Right ventricle myocardium inferior (tissue), 1 donor: ENCODE measurements around the gene UBD. TPM values are rescaled to one million over a fixed set of nuclear protein-coding genes. Genes with fewer than 3 reads are reported as not detected.

Source experiments
- total RNA-seq: library from RNA; stranded (reverse); fragmentation: NEBNext Ultra II Directional; extraction: Animal tissue kit (Norgen Biotek cat#: 25700); gene quantifications from one replicate; pipeline ENCODE4 v1.2.1, GENCODE V29; 2021
- donor health status: DM: no; HTN: yes; CAD: no; lungs with severe emphysema.

The UBD gene
- total RNA-seq, 1 donor from 2014 or later: not detected

Other genes with a start within 250 kb of the UBD start
- not detected for gene OR5V1, start 190.9 kb downstream of the UBD start, total RNA-seq
- gene OR12D3, start 184.4 kb downstream of the UBD start, total RNA-seq: not detected
- not detected for gene OR12D2, start 164.1 kb downstream of the UBD start, total RNA-seq
- gene OR12D1, start 144.8 kb downstream of the UBD start, total RNA-seq: not detected
- not detected for gene OR10C1, start 120.4 kb downstream of the UBD start, total RNA-seq
- gene OR11A1, start 102.7 kb downstream of the UBD start, total RNA-seq: not detected
- gene OR2H1, start 102.6 kb downstream of the UBD start, total RNA-seq: not detected
- gene MAS1L, start 71.8 kb downstream of the UBD start, total RNA-seq: not detected
- not detected for gene OR2H2, start 25.4 kb upstream of the UBD start, total RNA-seq
- gene GABBR1, start 73.5 kb upstream of the UBD start, total RNA-seq: 19.0 TPM
- 12.6 TPM for gene MOG, start 97.4 kb upstream of the UBD start, total RNA-seq
- gene ZFP57, start 121.4 kb upstream of the UBD start, total RNA-seq: not detected
- gene HLA-F, start 163.7 kb upstream of the UBD start, total RNA-seq: 32.6 TPM